ENCODE measurements around the gene CTLA4.
"Not testable (repeated sequence)": the region's sequence is repeated elsewhere in the genome, so short reads cannot be mapped to it uniquely, and the experiment has no call there.

The CTLA4 gene

GRCh38 chr2:203859030-203859789 is 8.4 kb upstream of the CTLA4 start:
- DNase-seq, result no peak

- peak; percentile 85 for DNase-seq
These were observed 6.4 kb upstream of the CTLA4 start for GRCh38 chr2:203861197-203861596.

- DNase-seq, result no peak
These were observed 6.0 kb upstream of the CTLA4 start for GRCh38 chr2:203861607-203862006.

GRCh38 chr2:203869223-203870042 is 1.9 kb downstream of the CTLA4 start:
- DNase-seq, result no peak

- DNase-seq, result no peak
These were observed 2.9 kb downstream of the CTLA4 start for GRCh38 chr2:203870481-203870880.

GRCh38 chr2:203870941-203871340 is 3.4 kb downstream of the CTLA4 start:
- DNase-seq, result no peak

GRCh38 chr2:203871371-203871983 is 3.9 kb downstream of the CTLA4 start:
- DNase-seq, result no peak

GRCh38 chr2:203873461-203873860 is 5.9 kb downstream of the CTLA4 start:
- DNase-seq, result no peak

- no peak for DNase-seq
These were observed 6.5 kb downstream of the CTLA4 start for GRCh38 chr2:203873921-203874631.

- no peak for DNase-seq
These were observed 7.9 kb downstream of the CTLA4 start for GRCh38 chr2:203875471-203875870.

GRCh38 chr2:203876328-203876727 is 8.8 kb downstream of the CTLA4 start:
- DNase-seq, result no peak

- DNase-seq, result no peak
These were observed 10.5 kb downstream of the CTLA4 start for GRCh38 chr2:203878063-203878462.

GRCh38 chr2:203880557-203881125 is 13.1 kb downstream of the CTLA4 start:
- peak; percentile 24 for DNase-seq

- DNase-seq, result not testable (repeated sequence)
These were observed 13.6 kb downstream of the CTLA4 start for GRCh38 chr2:203881185-203881584.

- DNase-seq, result no peak
These were observed 15.0 kb downstream of the CTLA4 start for GRCh38 chr2:203882551-203882950.

GRCh38 chr2:203886661-203887151 is 19.1 kb downstream of the CTLA4 start:
- DNase-seq, result no peak

GRCh38 chr2:203887677-203888076 is 20.1 kb downstream of the CTLA4 start:
- DNase-seq, result no peak

GRCh38 chr2:203889542-203889941 is 22.0 kb downstream of the CTLA4 start:
- no peak for DNase-seq

GRCh38 chr2:203889944-203890343 is 22.4 kb downstream of the CTLA4 start:
- no peak for DNase-seq

- no peak for DNase-seq
These were observed 23.2 kb downstream of the CTLA4 start for GRCh38 chr2:203890733-203891132.

- no peak for DNase-seq
These were observed 23.9 kb downstream of the CTLA4 start for GRCh38 chr2:203891474-203891873.

- DNase-seq, result no peak
These were observed 24.6 kb downstream of the CTLA4 start for GRCh38 chr2:203892207-203892606.

- no peak for DNase-seq
These were observed 25.8 kb downstream of the CTLA4 start for GRCh38 chr2:203893401-203893800.
